Chondrocyte (in vitro differentiated cells): Measurements from ENCODE around the gene COX6A2. TPM values are rescaled to one million over a fixed set of nuclear protein-coding genes. Genes with fewer than 3 reads are reported as not detected.

Source experiments
- DNase-seq: peaks from one replicate; pipeline ENCODE4 v3.0.0; 2021; ENCODE audit warnings: mixed read lengths, low spot score
- H3K27ac Mint-ChIP-seq: one replicate; pipeline ENCODE4 v1.8.0; 2021; ENCODE audit warnings: mild to moderate bottlenecking, moderate library complexity, mixed read lengths; ENCODE audit not compliant: unreplicated experiment
- H3K27me3 Mint-ChIP-seq: 2 replicates; pipeline ENCODE4 v1.8.0; 2021; ENCODE audit warnings: low read depth, mixed read lengths
- H3K36me3 Mint-ChIP-seq: 2 replicates; pipeline ENCODE4 v1.8.0; 2021; ENCODE audit warnings: low read depth, mixed read lengths
- H3K4me1 Mint-ChIP-seq: 2 replicates; pipeline ENCODE4 v1.8.0; 2021; ENCODE audit warnings: low read depth, mild to moderate bottlenecking, mixed read lengths
- H3K4me3 Mint-ChIP-seq: one replicate; pipeline ENCODE4 v1.8.0; 2021; ENCODE audit warnings: mild to moderate bottlenecking, moderate library complexity, mixed read lengths; ENCODE audit not compliant: unreplicated experiment
- H3K9me3 Mint-ChIP-seq: 2 replicates; pipeline ENCODE4 v1.8.0; 2021; ENCODE audit warnings: low read depth, mixed read lengths
- CTCF ChIP-seq: fragments of 200-600 bp; sonication (generic); IDR thresholded peaks from 2 replicates; pipeline ENCODE4 v1.5.0; 2021; ENCODE audit warnings: antibody characterized with exemption, mild to moderate bottlenecking, moderate library complexity
- total RNA-seq: library from RNA; stranded (reverse); gene quantifications from 3 replicates; pipeline ENCODE4 v1.2.1, GENCODE V29; 2021

The COX6A2 gene
- total RNA-seq, 1 donor from 2014 or later: not detected

GRCh38 chr16:31404353-31405064, 23.7 kb downstream of the COX6A2 start:
- TF ChIP-seq CTCF: no peak
- peaks cover 11% of the 10 kb centered on the region for H3K27me3 Mint-ChIP-seq
- H3K4me3 Mint-ChIP-seq: no peak overlapping the region
- H3K9me3 Mint-ChIP-seq: peaks cover 5% of the 10 kb centered on the region
- H3K27ac Mint-ChIP-seq: no peak overlapping the region
- H3K36me3 Mint-ChIP-seq: no peaks in the 10 kb centered on the region
- no peaks in the 10 kb centered on the region for H3K4me1 Mint-ChIP-seq
- DNase-seq: no peak

GRCh38 chr16:31403590-31404352, 24.4 kb downstream of the COX6A2 start:
- Mint-ChIP-seq H3K27ac (no peak overlapping the region), H3K4me1 (no peaks in the 10 kb centered on the region), H3K36me3 (no peaks in the 10 kb centered on the region), H3K27me3 (peaks cover 8% of the 10 kb centered on the region), H3K4me3 (no peak overlapping the region), H3K9me3 (peaks cover 8% of the 10 kb centered on the region)
- no peak for TF ChIP-seq CTCF
- DNase-seq: no peak

GRCh38 chr16:31402687-31403086, 25.5 kb downstream of the COX6A2 start:
- no peaks in the 10 kb centered on the region for H3K4me1 Mint-ChIP-seq
- DNase-seq: no peak
- no peak for TF ChIP-seq CTCF
- peaks cover 8% of the 10 kb centered on the region for H3K9me3 Mint-ChIP-seq
- no peak overlapping the region for H3K27ac Mint-ChIP-seq
- no peak overlapping the region for H3K4me3 Mint-ChIP-seq
- no peaks in the 10 kb centered on the region for H3K36me3 Mint-ChIP-seq
- no peaks in the 10 kb centered on the region for H3K27me3 Mint-ChIP-seq

GRCh38 chr16:31401436-31401835, 26.7 kb downstream of the COX6A2 start:
- no peak for DNase-seq
- Mint-ChIP-seq H3K27ac (no peak overlapping the region), H3K36me3 (no peaks in the 10 kb centered on the region), H3K27me3 (no peaks in the 10 kb centered on the region), H3K4me1 (no peaks in the 10 kb centered on the region), H3K9me3 (peaks cover 8% of the 10 kb centered on the region), H3K4me3 (no peak overlapping the region)
- no peak for TF ChIP-seq CTCF

- no peak overlapping the region for H3K4me3 Mint-ChIP-seq
- no peaks in the 10 kb centered on the region for H3K4me1 Mint-ChIP-seq
- H3K27ac Mint-ChIP-seq: no peak overlapping the region
- DNase-seq: no peak
- peaks cover 8% of the 10 kb centered on the region for H3K9me3 Mint-ChIP-seq
- no peak for TF ChIP-seq CTCF
- no peaks in the 10 kb centered on the region for H3K27me3 Mint-ChIP-seq
- no peaks in the 10 kb centered on the region for H3K36me3 Mint-ChIP-seq
Measured at GRCh38 chr16:31400191-31400590, 28.0 kb downstream of the COX6A2 start.
